HepG2 (cell line): ENCODE data around the gene DIPK1A. TPM values are rescaled to one million over a fixed set of nuclear protein-coding genes. Genes with fewer than 3 reads are reported as not detected.

Experiments
- ATF1 ChIP-seq: IDR thresholded peaks from 2 replicates; pipeline ENCODE4 v1.6.1; 2016; ENCODE audit warnings: mild to moderate bottlenecking, control low read depth
- CBX2 ChIP-seq, 2 experiments: fragments of 200-600 bp in 1 of 2; sonication (generic); formaldehyde crosslinking in 1 of 2; IDR thresholded peaks; 2 replicates each; pipeline versions ENCODE4 v1.7.0 to v1.8.1; 2018 to 2022; ENCODE audit warnings: low read depth in 2 of 2, low read length in 1 of 2, mild to moderate bottlenecking in 1 of 2, missing genetic modification reagents in 1 of 2
- CEBPG ChIP-seq: IDR thresholded peaks from 2 replicates; pipeline ENCODE4 v1.6.1; 2016
- KLF11 ChIP-seq: IDR thresholded peaks from 2 replicates; pipeline ENCODE4 v1.6.1; 2016; ENCODE audit warnings: missing compliant biosample characterization
- MATR3 ChIP-seq: sonication (generic); formaldehyde crosslinking; IDR thresholded peaks from 2 replicates; pipeline ENCODE4 v1.4.0; 2020; ENCODE audit warnings: missing genetic modification reagents
- MBD4 ChIP-seq: IDR thresholded peaks from 2 replicates; pipeline ENCODE4 v1.6.1; 2012; ENCODE audit warnings: low read length, inconsistent platforms, borderline replicate concordance
- NBN ChIP-seq: fragments of 450-650 bp; conservative IDR thresholded peaks from 2 replicates; pipeline ENCODE4 v1.6.1; 2017
- PHF20 ChIP-seq: sonication (generic); formaldehyde crosslinking; IDR thresholded peaks from 2 replicates; pipeline ENCODE4 v1.5.0; 2020; ENCODE audit warnings: mild to moderate bottlenecking, missing genetic modification reagents
- SYNCRIP ChIP-seq: fragments of 200-400 bp; formaldehyde crosslinking; IDR thresholded peaks from 2 replicates; pipeline ENCODE4 v1.6.1; 2018; ENCODE audit warnings: mild to moderate bottlenecking, low read depth, low read length; ENCODE audit not compliant: insufficient read depth
- ZBTB38 ChIP-seq: sonication (generic); formaldehyde crosslinking; IDR thresholded peaks from 2 replicates; pipeline ENCODE4 v1.5.1; 2020; ENCODE audit warnings: mild to moderate bottlenecking, missing genetic modification reagents
- ZNF431 ChIP-seq: sonication (generic); formaldehyde crosslinking; IDR thresholded peaks from 2 replicates; pipeline ENCODE4 v1.9.0; 2022; ENCODE audit warnings: missing genetic modification reagents, low read depth, mild to moderate bottlenecking, borderline replicate concordance
- ZNF546 ChIP-seq: sonication (generic); formaldehyde crosslinking; conservative IDR thresholded peaks from 2 replicates; pipeline ENCODE4 v1.8.1; 2023; ENCODE audit warnings: mild to moderate bottlenecking, missing genetic modification reagents
- ZNF652 ChIP-seq: IDR thresholded peaks from 2 replicates; pipeline ENCODE4 v1.6.1; 2016; ENCODE audit warnings: low read depth, borderline replicate concordance
- ZNF790 ChIP-seq: sonication (generic); formaldehyde crosslinking; IDR thresholded peaks from 2 replicates; pipeline ENCODE4 v1.8.0; 2022; ENCODE audit warnings: missing genetic modification reagents, mild to moderate bottlenecking, borderline replicate concordance
- ZNF850 ChIP-seq: sonication (generic); formaldehyde crosslinking; conservative IDR thresholded peaks from 2 replicates; pipeline ENCODE4 v1.9.0; 2021; ENCODE audit warnings: mild to moderate bottlenecking, missing genetic modification reagents
- polyA plus RNA-seq, 8 experiments: library from polyadenylated mRNA; depleted of rRNA in 3 of 8; stranded (reverse) in 7 of 8; unstranded in 1 of 8; fragments of >200 nt; fragmentation: Illumina TruSeq in 4 of 8; extraction: Trizol in 4 of 8; gene quantifications; 2 replicates each; pipeline versions ENCODE4 v1.2.1 to v1.2.3, GENCODE V29; 2011 to 2016; ENCODE audit warnings: low read depth in 4 of 8, missing spikeins in 1 of 8, mixed read lengths in 1 of 8; ENCODE audit not compliant: insufficient read depth in 1 of 8
- total RNA-seq, 5 experiments: library from RNA; depleted of rRNA; stranded (reverse); fragments of >200 nt; fragmentation: Illumina TruSeq; extraction: Trizol; gene quantifications; 2 replicates each; pipeline ENCODE4 v1.2.3, GENCODE V29; 2016; ENCODE audit warnings: low read depth in 1 of 5
- TF ChIP-seq, protein P1 (sequence below): IDR thresholded peaks from 2 replicates; pipeline ENCODE4 v1.6.1; 2016; ENCODE audit warnings: control low read depth
- TF ChIP-seq, protein P2 (sequence below): IDR thresholded peaks from 2 replicates; pipeline ENCODE4 v1.6.1; 2016; ENCODE audit warnings: missing genetic modification reagents, missing compliant biosample characterization
- TF ChIP-seq, protein P3 (sequence below): sonication (generic); formaldehyde crosslinking; IDR thresholded peaks from 2 replicates; pipeline ENCODE4 v1.5.1; 2020; ENCODE audit warnings: missing genetic modification reagents, mild to moderate bottlenecking, borderline replicate concordance
- TF ChIP-seq, protein P4 (sequence below): sonication (generic); formaldehyde crosslinking; conservative IDR thresholded peaks from 2 replicates; pipeline ENCODE4 v1.5.0; 2020; ENCODE audit warnings: missing genetic modification reagents
- TF ChIP-seq, protein P5 (sequence below): sonication (generic); formaldehyde crosslinking; IDR thresholded peaks from 2 replicates; pipeline ENCODE4 v1.8.0; 2023; ENCODE audit warnings: mild to moderate bottlenecking, missing genetic modification reagents
- TF ChIP-seq, protein P6 (sequence below): sonication (generic); formaldehyde crosslinking; IDR thresholded peaks from 2 replicates; pipeline ENCODE4 v1.9.0; 2021; ENCODE audit warnings: missing genetic modification reagents, borderline replicate concordance

The DIPK1A gene
- total and polyA plus RNA-seq, 2 of the 13 experiments (the other 11 are each of a cell fraction or from before 2014, with no cell fraction given): 8.4 TPM

DNA sequence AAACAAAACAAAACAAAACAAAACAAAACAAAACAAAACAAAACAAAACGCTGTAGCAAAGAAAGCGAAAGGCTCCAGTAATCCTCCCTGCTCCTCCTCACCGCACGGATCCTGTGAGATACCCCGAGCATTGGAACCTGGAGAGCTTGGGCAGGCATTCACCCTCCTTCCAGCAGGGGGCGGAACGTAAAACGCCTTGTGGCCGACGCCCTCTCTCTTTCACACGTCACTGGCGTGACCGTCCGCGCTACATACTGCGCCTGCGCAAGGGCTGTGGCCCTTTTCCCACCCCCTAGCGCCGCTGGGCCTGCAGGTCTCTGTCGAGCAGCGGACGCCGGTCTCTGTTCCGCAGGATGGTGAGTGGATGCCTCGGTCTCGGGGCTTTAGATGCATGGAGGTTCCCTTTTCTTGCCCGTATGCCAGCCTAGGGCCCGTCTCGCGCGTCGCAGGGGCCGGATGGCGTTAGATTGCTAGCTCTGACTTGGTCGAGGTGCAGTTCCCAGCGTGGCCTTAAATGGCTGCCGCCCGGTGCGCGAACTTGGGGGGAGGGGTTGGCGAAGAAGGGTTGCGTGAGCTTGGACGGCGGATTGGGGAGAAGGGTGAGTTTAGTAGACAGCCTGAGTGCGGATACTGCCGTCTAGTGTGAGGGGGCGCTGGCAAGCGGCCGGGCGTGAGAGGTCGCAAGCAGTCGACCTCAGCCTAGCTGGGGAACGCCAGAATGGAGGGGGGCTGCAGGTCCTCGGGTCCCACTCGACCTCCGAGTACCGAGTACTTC lies 129.3 kb downstream of the DIPK1A start, which contains the start of gene RPL5 (continued):
- TF ChIP-seq ZNF546 (CRISPR knock-in tag): no peak; the same call in 1 of the 2 replicates
- no peak for TF ChIP-seq NBN
- TF ChIP-seq, protein P1, sequence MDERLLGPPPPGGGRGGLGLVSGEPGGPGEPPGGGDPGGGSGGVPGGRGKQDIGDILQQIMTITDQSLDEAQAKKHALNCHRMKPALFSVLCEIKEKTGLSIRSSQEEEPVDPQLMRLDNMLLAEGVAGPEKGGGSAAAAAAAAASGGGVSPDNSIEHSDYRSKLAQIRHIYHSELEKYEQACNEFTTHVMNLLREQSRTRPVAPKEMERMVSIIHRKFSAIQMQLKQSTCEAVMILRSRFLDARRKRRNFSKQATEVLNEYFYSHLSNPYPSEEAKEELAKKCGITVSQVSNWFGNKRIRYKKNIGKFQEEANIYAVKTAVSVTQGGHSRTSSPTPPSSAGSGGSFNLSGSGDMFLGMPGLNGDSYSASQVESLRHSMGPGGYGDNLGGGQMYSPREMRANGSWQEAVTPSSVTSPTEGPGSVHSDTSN (CRISPR knock-in tag): peak; percentile 36; the same call in 1 of the 2 replicates
- TF ChIP-seq ZBTB38: peak; percentile 68; the same call in 1 of the 2 replicates
- TF ChIP-seq MBD4: no peak
- TF ChIP-seq ZNF652 (CRISPR knock-in tag): no peak
- TF ChIP-seq ZNF850 (CRISPR knock-in tag): no peak
- TF ChIP-seq, protein P2, sequence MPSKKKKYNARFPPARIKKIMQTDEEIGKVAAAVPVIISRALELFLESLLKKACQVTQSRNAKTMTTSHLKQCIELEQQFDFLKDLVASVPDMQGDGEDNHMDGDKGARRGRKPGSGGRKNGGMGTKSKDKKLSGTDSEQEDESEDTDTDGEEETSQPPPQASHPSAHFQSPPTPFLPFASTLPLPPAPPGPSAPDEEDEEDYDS (CRISPR knock-in tag): peak; percentile 98
- TF ChIP-seq KLF11: peak; percentile 64; the same call in 1 of the 2 replicates
- TF ChIP-seq SYNCRIP: no peak
- peak; percentile 95; the same call in 1 of the 2 replicates for TF ChIP-seq ZNF790
- TF ChIP-seq, protein P3, sequence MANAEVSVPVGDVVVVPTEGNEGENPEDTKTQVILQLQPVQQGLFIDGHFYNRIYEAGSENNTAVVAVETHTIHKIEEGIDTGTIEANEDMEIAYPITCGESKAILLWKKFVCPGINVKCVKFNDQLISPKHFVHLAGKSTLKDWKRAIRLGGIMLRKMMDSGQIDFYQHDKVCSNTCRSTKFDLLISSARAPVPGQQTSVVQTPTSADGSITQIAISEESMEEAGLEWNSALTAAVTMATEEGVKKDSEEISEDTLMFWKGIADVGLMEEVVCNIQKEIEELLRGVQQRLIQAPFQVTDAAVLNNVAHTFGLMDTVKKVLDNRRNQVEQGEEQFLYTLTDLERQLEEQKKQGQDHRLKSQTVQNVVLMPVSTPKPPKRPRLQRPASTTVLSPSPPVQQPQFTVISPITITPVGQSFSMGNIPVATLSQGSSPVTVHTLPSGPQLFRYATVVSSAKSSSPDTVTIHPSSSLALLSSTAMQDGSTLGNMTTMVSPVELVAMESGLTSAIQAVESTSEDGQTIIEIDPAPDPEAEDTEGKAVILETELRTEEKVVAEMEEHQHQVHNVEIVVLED (CRISPR knock-in tag): peak; percentile 99
- TF ChIP-seq, protein P4, sequence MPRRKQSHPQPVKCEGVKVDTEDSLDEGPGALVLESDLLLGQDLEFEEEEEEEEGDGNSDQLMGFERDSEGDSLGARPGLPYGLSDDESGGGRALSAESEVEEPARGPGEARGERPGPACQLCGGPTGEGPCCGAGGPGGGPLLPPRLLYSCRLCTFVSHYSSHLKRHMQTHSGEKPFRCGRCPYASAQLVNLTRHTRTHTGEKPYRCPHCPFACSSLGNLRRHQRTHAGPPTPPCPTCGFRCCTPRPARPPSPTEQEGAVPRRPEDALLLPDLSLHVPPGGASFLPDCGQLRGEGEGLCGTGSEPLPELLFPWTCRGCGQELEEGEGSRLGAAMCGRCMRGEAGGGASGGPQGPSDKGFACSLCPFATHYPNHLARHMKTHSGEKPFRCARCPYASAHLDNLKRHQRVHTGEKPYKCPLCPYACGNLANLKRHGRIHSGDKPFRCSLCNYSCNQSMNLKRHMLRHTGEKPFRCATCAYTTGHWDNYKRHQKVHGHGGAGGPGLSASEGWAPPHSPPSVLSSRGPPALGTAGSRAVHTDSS: no peak
- peak; percentile 92 for TF ChIP-seq ATF1 (CRISPR knock-in tag)
- TF ChIP-seq PHF20 (CRISPR knock-in tag): peak; percentile 87
- no peak for TF ChIP-seq CBX2 (IDR thresholded peaks at IDR 0.05; ENCODE audit: low read depth, low read length)
- TF ChIP-seq CBX2 (CRISPR knock-in tag; IDR thresholded peaks at IDR 0.05; ENCODE audit: low read depth): peak; percentile 55; the same call in 1 of the 2 replicates
- no peak for TF ChIP-seq MATR3 (CRISPR knock-in tag)
- peak; percentile 17; the same call in 1 of the 2 replicates for TF ChIP-seq CEBPG (CRISPR knock-in tag)
- peak; percentile 74; the same call in 1 of the 2 replicates for TF ChIP-seq ZNF431
- TF ChIP-seq, protein P5, sequence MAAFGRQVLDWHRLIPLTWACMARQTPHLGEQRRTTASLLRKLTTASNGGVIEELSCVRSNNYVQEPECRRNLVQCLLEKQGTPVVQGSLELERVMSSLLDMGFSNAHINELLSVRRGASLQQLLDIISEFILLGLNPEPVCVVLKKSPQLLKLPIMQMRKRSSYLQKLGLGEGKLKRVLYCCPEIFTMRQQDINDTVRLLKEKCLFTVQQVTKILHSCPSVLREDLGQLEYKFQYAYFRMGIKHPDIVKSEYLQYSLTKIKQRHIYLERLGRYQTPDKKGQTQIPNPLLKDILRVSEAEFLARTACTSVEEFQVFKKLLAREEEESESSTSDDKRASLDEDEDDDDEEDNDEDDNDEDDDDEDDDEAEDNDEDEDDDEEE: peak; percentile 90
- TF ChIP-seq, protein P6, sequence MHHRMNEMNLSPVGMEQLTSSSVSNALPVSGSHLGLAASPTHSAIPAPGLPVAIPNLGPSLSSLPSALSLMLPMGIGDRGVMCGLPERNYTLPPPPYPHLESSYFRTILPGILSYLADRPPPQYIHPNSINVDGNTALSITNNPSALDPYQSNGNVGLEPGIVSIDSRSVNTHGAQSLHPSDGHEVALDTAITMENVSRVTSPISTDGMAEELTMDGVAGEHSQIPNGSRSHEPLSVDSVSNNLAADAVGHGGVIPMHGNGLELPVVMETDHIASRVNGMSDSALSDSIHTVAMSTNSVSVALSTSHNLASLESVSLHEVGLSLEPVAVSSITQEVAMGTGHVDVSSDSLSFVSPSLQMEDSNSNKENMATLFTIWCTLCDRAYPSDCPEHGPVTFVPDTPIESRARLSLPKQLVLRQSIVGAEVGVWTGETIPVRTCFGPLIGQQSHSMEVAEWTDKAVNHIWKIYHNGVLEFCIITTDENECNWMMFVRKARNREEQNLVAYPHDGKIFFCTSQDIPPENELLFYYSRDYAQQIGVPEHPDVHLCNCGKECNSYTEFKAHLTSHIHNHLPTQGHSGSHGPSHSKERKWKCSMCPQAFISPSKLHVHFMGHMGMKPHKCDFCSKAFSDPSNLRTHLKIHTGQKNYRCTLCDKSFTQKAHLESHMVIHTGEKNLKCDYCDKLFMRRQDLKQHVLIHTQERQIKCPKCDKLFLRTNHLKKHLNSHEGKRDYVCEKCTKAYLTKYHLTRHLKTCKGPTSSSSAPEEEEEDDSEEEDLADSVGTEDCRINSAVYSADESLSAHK: no peak; the same call in 1 of the 2 replicates
